ENCODE measurements around the gene COL25A1.
"Not testable (repeated sequence)": the region's sequence is repeated elsewhere in the genome, so short reads cannot be mapped to it uniquely, and the experiment has no call there.

Gene COL25A1

DNA sequence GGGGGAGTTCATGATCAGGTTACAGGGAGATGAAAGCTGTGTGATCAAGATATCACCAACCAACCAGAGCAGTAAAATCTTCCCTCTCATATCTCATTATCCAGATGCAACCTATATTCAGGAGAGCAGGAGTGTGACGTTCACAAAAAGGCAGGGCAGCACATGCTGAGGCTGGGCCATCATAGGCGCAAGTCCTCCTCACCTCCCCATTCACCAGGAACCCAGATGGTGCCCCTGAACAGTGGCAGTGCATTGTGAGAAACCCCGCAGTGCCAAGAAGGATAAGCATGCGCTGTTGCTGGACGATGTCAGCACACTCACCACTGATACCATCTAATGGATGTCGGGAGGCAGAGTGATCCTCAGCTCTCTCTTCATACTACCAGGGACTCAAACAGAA is 170.9 kb downstream of the COL25A1 start:
- no peak for DNase-seq (ENCODE audit: low read depth in 2 of 3, low spot score in 1 of 3)

DNA sequence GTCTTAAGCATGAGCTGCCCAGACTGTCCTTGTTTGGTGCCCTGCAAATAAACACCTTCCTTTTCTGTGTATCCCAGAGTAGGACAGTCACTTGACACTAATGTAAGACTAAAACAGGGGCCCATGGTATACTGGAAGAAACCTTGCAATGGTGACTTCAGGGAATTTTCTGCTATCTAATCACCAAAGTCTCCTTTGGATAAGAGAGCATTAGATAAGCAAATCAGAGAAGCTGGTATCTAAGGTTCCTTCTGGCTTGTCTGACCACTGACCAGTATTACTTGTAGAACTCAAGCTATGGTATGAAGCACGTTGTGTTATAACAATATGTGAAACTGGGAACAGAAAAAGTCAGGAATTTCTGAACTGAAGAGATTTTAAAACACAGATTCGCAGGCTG is 173.9 kb downstream of the COL25A1 start:
- no peak for DNase-seq (ENCODE audit: low read depth in 2 of 3, low spot score in 1 of 3)

DNA sequence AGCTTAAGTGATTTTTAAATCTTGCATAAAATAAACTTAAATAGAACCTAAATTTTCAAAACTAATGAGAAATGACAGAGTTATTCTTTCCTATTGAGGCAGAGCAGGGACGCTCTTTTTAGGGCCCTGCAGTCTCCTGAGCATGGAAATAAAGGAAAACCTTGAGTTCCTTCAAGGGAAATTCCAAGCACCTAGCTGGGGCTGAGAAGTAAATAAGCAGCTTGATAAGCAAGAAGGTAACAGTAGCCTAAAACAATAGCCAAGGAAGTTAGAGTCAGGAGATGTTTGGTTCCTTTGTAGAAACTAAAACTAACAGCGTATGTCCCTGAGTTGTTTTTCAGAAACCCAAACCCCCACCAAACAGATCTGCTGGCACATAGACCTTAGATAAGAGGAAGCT is 174.6 kb downstream of the COL25A1 start:
- DNase-seq (ENCODE audit: low read depth in 2 of 3, low spot score in 1 of 3): no peak

DNA sequence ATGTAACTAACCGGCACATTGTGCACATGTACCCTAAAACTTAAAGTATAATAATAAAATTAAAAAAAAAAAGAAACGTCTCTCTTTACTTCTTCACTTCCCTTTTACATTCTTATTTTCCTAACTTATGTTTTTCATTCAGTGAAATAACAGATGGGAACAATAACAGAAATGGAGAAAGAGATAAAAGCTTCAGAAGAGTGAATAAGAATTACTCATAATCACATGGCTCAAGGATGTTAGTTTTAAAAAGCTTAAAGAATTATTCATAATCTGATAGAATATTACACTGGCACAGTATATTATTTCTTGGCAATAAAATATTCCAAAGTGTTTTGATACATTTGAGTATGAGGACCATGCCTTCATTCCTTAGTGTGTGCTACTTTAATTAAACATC is 175.6 kb downstream of the COL25A1 start:
- no peak for DNase-seq (ENCODE audit: low read depth in 2 of 3, low spot score in 1 of 3)

DNA sequence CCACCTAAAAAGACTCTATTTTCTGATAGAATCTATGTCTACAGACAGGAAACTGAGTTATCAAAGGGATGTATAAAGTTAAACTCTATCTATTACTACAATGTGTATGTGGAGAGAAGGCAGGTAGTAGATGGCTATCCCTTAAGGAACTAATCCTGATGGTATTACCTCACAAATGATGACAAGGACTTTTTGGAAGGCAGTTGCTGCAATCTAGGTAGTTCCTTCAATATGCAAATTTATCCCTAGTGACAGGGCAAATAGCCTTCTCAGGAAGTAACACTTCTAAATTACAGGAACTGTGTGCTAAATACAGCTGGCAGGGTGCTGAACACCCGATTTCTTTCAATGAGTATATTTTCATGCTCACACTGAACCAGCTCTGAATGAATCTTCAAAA is 177.4 kb downstream of the COL25A1 start:
- DNase-seq (ENCODE audit: low read depth in 2 of 3, low spot score in 1 of 3): no peak

GRCh38 chr4:109123951-109124350 is 178.5 kb downstream of the COL25A1 start:
- DNase-seq (ENCODE audit: low read depth in 2 of 3, low spot score in 1 of 3): no peak

DNA sequence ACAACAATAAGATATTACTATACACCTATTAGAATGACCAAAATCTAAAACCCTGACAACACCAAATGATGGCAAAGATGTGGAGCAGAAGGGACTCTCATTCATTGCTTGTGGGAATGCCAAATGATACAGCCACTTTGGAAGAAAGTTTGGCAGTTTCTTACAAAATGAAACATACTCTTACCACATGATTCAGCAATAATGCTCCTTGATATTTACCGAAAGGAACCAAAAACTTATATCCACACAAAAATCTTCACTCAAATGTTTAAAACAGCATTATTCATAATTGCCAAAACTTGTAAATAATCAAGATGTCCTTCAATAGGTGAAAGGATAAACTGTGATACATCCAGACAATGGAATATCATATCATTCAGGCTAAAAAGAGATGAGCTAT is 180.9 kb downstream of the COL25A1 start:
- no peak for DNase-seq (ENCODE audit: low read depth in 2 of 3, low spot score in 1 of 3)

DNA sequence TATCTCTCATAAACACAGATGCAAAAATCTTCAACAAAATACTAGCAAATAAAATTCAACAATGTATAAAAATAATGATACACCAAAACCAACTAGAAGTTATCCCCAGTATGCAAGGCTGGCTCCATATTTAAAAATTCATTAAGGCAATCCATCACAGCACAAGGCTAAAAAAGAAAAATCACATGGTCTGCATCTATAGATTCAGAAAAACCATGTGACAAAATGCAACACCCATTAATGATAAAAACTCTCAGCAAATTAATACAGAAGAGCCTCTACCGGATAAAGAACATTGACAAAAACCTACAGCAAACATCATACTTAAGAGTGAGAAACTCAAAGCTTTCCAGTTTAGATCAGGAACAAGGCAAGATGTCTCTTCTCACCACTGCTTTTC is 182.6 kb downstream of the COL25A1 start:
- DNase-seq (ENCODE audit: low read depth in 2 of 3, low spot score in 1 of 3): no peak

GRCh38 chr4:109118635-109119034 is 183.8 kb downstream of the COL25A1 start:
- no peak for DNase-seq (ENCODE audit: low read depth in 2 of 3, low spot score in 1 of 3)

- DNase-seq (ENCODE audit: low read depth in 2 of 3, low spot score in 1 of 3): no peak
These were observed 188.0 kb downstream of the COL25A1 start for GRCh38 chr4:109114501-109114900.

DNA sequence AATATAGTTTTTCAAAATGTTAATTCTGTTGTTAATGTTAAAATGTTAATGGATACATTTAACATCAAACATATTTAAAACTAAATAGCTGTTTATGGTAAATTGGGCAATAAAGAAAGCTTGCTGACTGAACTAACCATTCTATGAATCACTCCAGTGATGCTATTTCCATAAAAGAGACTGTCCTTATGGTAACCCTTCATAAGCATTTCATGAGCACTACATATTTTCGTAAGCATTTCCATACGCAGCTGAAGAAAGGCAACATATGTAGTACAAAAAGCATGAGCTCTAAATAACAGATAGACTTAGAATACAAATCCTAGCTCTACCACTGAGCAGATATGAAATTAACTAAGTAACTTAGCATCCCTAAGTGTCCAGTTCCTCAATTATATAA is 188.9 kb downstream of the COL25A1 start:
- no peak for DNase-seq (ENCODE audit: low read depth in 2 of 3, low spot score in 1 of 3)

DNA sequence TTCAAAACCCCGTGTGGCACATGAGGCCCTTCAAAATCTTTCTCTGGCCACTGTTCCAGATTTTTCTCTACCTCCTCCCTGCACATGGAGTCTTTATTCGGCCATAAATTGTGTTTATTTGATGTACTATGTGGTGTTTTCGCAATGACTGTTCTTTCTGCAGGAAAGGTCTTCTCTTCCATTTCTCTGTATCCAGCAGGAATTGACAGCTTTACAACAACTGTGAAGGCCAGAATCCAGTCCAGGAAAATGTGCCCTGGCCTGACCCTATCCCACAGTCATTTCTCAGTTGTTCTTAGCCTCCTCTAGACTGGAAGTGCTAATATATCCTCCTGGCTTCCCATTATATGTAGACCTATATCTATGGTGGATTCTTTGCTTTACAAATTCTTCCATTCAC is 191.4 kb downstream of the COL25A1 start:
- no peak for DNase-seq (ENCODE audit: low read depth in 2 of 3, low spot score in 1 of 3)

- not testable (repeated sequence) for DNase-seq (ENCODE audit: low read depth in 2 of 3, low spot score in 1 of 3)
These were observed 194.2 kb downstream of the COL25A1 start for GRCh38 chr4:109108215-109108614.

- no peak for DNase-seq (ENCODE audit: low read depth in 2 of 3, low spot score in 1 of 3)
These were observed 208.4 kb downstream of the COL25A1 start for GRCh38 chr4:109094056-109094455.

DNA sequence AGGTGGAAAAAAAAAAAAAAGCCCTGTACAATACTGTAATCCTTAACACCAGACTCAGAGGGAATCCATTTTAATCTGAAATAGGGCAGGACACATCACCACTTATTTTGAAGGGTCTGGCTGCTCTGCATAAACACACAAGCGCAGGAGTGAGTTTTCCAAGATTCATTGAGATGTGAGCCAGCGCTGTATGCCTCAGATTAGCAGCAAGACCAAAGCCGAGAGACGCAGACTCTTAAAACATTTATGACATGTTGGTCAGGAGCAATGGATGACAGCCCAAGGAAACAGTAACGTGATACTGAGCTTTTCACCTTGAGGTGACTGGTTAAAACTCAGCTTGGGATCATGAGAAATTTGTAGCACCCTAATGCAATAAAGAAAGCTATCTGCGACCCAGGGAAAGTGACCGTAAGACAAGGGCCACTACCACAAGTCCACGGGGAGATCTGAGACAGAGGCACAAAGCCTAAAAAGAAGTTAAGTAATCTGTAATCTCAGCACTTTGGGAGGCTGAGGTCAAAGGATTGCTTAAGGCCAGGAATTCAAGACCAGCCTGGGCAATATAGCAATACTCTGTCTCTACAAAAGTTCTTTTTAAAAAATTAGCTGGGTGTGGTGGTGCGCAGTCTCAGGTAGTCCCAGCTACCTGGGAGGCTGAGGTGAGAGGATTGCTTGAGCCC is 210.6 kb downstream of the COL25A1 start:
- no peak for DNase-seq (ENCODE audit: low read depth in 2 of 3, low spot score in 1 of 3)

- DNase-seq (ENCODE audit: low read depth in 2 of 3, low spot score in 1 of 3): no peak
These were observed 218.5 kb downstream of the COL25A1 start for GRCh38 chr4:109083911-109084310.

GRCh38 chr4:109079731-109080130 is 222.7 kb downstream of the COL25A1 start:
- DNase-seq (ENCODE audit: low read depth in 2 of 3, low spot score in 1 of 3): no peak

DNA sequence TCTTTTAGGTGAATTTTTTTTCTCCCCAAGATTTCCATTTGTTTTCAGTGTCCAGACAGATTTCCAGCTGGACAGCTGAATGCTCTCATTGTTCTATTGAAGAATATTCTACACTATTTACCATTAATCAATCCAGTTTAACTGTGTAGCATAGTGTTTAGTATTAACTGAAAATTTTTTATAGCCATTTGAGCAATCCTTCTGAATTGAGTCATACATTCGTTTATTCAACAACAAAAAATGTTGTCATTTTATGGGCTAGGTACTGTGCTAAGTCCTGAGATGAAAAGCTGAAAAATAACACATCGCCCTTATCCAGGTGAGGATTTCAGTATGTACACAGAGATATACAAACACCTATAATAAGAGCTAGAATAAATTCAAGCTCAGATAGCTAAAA is 223.3 kb downstream of the COL25A1 start:
- DNase-seq (ENCODE audit: low read depth in 2 of 3, low spot score in 1 of 3): no peak

- no peak for DNase-seq (ENCODE audit: low read depth in 2 of 3, low spot score in 1 of 3)
These were observed 223.7 kb downstream of the COL25A1 start for GRCh38 chr4:109078724-109079123.

GRCh38 chr4:109077505-109077904 is 225.0 kb downstream of the COL25A1 start:
- DNase-seq (ENCODE audit: low read depth in 2 of 3, low spot score in 1 of 3): no peak

DNA sequence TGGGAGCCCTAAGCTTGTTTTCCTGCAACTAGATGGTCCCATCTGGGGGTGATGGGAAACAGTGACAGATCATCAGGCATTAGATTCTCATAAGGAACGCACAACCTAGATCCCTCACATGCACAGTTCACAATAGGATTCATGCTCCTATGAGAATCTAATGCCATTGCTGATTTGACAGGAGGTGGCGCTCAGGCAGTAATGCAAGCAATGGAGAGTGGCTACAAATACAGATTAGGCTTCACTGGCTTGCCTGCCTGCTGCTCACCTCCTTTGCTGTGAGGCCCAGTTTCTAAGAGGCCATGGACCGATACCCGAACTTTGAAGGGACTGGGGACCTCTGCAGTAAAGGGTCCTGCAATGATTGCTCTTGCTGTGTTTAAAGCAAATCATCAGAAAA is 225.7 kb downstream of the COL25A1 start:
- DNase-seq (ENCODE audit: low read depth in 2 of 3, low spot score in 1 of 3): not testable (repeated sequence)

- no peak for DNase-seq (ENCODE audit: low read depth in 2 of 3, low spot score in 1 of 3)
These were observed 226.8 kb downstream of the COL25A1 start for GRCh38 chr4:109075621-109076020.

- no peak for DNase-seq (ENCODE audit: low read depth in 2 of 3, low spot score in 1 of 3)
These were observed 229.9 kb downstream of the COL25A1 start for GRCh38 chr4:109072595-109072994.

DNA sequence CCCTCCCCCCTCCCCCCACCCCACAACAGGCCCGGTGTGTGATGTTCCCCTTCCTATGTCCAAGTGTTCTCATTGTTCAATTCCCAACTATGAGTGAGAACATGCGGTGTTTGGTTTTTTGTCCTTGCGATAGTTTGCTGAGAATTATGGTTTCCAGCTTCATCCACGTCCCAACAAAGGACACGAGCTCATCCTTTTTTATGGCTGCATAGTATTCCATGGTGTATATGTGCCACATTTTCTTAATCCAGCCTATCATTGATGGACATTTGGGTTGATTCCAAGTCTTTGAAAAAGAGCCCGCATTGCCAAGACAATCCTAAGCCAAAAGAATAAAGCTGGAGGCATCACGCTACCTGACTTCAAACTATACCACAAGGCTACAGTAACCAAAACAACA is 231.8 kb downstream of the COL25A1 start:
- DNase-seq (ENCODE audit: low read depth in 2 of 3, low spot score in 1 of 3): not testable (repeated sequence)

All from stimulated activated CD4-positive, alpha-beta T cell treated with anti-CD3 and anti-CD28 coated beads, Interleukin-12 subunit alpha, Interleukin-12 subunit beta, amount 100 ng/mL, for 48 hours (primary cell).